GM12891 (cell line): ENCODE measurements around the gene AUP1.

Source experiments
- PAX5 ChIP-seq: IDR thresholded peaks from 2 replicates; pipeline ENCODE4 v1.6.1; 2011; ENCODE audit warnings: low read length, moderate library complexity, mild to moderate bottlenecking; ENCODE audit not compliant: insufficient read depth, severe bottlenecking
- POLR2A ChIP-seq: IDR thresholded peaks from 2 replicates; pipeline ENCODE4 v1.6.1; 2011; ENCODE audit warnings: low read depth, low read length, control low read depth
- POLR2AphosphoS5 ChIP-seq: IDR thresholded peaks from 2 replicates; pipeline ENCODE4 v1.6.1; 2011; ENCODE audit warnings: low read depth, low read length, control low read depth
- POU2F2 ChIP-seq: IDR thresholded peaks from 2 replicates; pipeline ENCODE4 v1.6.1; 2011; ENCODE audit warnings: low read depth, mild to moderate bottlenecking, control low read depth, low read length, moderate library complexity
- SPI1 ChIP-seq: IDR thresholded peaks from 2 replicates; pipeline ENCODE4 v1.6.1; 2011; ENCODE audit warnings: low read depth, low read length, control low read depth
- TAF1 ChIP-seq: IDR thresholded peaks from 2 replicates; pipeline ENCODE4 v1.6.1; 2011; ENCODE audit warnings: low read depth, low read length, control low read depth

GRCh38 chr2:74571058-74571457 is 41.6 kb upstream of the AUP1 start:
- TF ChIP-seq POLR2A (no peak), POLR2AphosphoS5 (no peak), TAF1 (no peak), PAX5 (peak; percentile 55), POU2F2 (no peak), SPI1 (peak; percentile 44)
